ENCODE data around the gene GPATCH3. TPM values are rescaled to one million over a fixed set of nuclear protein-coding genes. Genes with fewer than 3 reads are reported as not detected.
A peak's percentile ranks its signal among the peaks of the same experiment; 100 is the strongest.

Gene GPATCH3
- total and polyA plus RNA-seq, 2 donors (not counting 3 experiments of a cell fraction or from before 2014, with no cell fraction given), result 12.1 to 17.7 TPM

DNA sequence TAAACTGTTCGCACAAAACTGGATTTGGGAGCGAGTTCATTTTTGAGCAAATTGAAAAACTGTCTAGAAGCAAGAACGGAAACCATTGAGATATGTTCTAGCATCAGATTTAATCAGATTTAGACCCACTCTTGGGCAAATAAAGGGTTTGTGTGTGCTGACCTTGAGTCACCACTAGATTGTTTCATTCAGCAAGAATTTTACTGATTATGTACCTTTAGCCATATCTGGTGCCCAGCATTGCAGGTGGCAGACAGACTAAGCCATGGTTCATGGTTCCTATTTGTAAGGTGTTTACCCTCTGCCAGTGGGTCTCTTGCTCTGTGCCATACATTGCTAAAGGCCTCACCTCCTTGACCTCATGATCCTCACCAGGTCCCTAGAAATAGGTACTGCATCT, 22.6 kb upstream of the GPATCH3 start:
- CTCF ChIA-PET, result interaction anchor here (1.2 kb wide), 1 partner anchor 25 kb away, joined by 3 read pairs; no protein-coding TSS in a partner anchor
- Histone ChIP-seq H3K4me3 (replicated peaks in 1 of 3; ENCODE audit: insufficient read depth in 1 of 3, low read depth in 1 of 3, low read length in 3 of 3) (peak overlapping the region in 2 of 3 experiments; percentile 49 to 74), H3K79me2 (ENCODE audit: control insufficient read depth, insufficient read depth, low read length) (peaks cover 53% of the 10 kb centered on the region), H3K9me3 (replicated peaks; ENCODE audit: control insufficient read depth, insufficient read depth, low read length) (no peaks in the 10 kb centered on the region), H4K20me1 (replicated peaks; ENCODE audit: control insufficient read depth, extremely low read depth, insufficient read depth, low read length) (no peaks in the 10 kb centered on the region), H3K9ac (replicated peaks; ENCODE audit: extremely low read depth, insufficient read depth, low read length) (peak overlapping the region; percentile 81), H3K9me1 (replicated peaks; ENCODE audit: control insufficient read depth, extremely low read depth, insufficient read depth, low read length) (no peaks in the 10 kb centered on the region), H3K27ac (ENCODE audit: insufficient read depth, low read depth, low read length) (peak overlapping the region; percentile 71), H3K36me3 (ENCODE audit: control insufficient read depth in 2 of 2, extremely low read depth in 1 of 2, insufficient read depth in 2 of 2, low read length in 2 of 2) (peaks cover 11 to 12% of the 10 kb centered on the region in 2 experiments), H3K4me2 (ENCODE audit: insufficient read depth, low read length) (peak overlapping the region; percentile 80), H3K27me3 (ENCODE audit: control insufficient read depth in 2 of 2, insufficient read depth in 2 of 2, low read length in 2 of 2) (no peaks in the 10 kb centered on the region), H3K4me1 (ENCODE audit: control insufficient read depth, extremely low read depth, insufficient read depth, low read length) (peaks cover 26% of the 10 kb centered on the region), H2AFZ (ENCODE audit: low read depth, low read length) (no peak overlapping the region)
- FAIRE-seq, result peak; percentile 38
- POLR2A ChIA-PET, result no interaction called here
- DNase-seq (ENCODE audit: low read depth, low spot score), result no peak
- TF ChIP-seq JUN (IDR thresholded peaks at IDR 0.05; ENCODE audit: borderline replicate concordance, insufficient read depth, insufficient read length, low read depth) (no peak), POLR2AphosphoS5 (IDR thresholded peaks at IDR 0.05; ENCODE audit: insufficient read depth, low read depth, low read length) (no peak), POLR2A (IDR thresholded peaks at IDR 0.05; ENCODE audit: low read depth, low read length) (no peak), MYC (IDR thresholded peaks at IDR 0.05; ENCODE audit: low read depth, low read length) (no peak), GATA2 (IDR thresholded peaks at IDR 0.05; ENCODE audit: insufficient read depth, insufficient read length, low read depth, low read length) (no peak), FOS (IDR thresholded peaks at IDR 0.05; ENCODE audit: borderline replicate concordance, insufficient read depth, low read length) (no peak), EZH2 (IDR thresholded peaks at IDR 0.05; ENCODE audit: borderline replicate concordance, low read depth, low read length, severe bottlenecking) (no peak)
- TF ChIP-seq, protein P1, sequence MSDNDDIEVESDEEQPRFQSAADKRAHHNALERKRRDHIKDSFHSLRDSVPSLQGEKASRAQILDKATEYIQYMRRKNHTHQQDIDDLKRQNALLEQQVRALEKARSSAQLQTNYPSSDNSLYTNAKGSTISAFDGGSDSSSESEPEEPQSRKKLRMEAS (IDR thresholded peaks at IDR 0.05; ENCODE audit: insufficient read depth, insufficient read length), result no peak
- TF ChIP-seq, protein P2, sequence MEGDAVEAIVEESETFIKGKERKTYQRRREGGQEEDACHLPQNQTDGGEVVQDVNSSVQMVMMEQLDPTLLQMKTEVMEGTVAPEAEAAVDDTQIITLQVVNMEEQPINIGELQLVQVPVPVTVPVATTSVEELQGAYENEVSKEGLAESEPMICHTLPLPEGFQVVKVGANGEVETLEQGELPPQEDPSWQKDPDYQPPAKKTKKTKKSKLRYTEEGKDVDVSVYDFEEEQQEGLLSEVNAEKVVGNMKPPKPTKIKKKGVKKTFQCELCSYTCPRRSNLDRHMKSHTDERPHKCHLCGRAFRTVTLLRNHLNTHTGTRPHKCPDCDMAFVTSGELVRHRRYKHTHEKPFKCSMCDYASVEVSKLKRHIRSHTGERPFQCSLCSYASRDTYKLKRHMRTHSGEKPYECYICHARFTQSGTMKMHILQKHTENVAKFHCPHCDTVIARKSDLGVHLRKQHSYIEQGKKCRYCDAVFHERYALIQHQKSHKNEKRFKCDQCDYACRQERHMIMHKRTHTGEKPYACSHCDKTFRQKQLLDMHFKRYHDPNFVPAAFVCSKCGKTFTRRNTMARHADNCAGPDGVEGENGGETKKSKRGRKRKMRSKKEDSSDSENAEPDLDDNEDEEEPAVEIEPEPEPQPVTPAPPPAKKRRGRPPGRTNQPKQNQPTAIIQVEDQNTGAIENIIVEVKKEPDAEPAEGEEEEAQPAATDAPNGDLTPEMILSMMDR (IDR thresholded peaks at IDR 0.05; ENCODE audit: extremely low read depth in 1 of 2, insufficient read depth in 1 of 2, low read depth in 1 of 2, low read length in 2 of 2), result no peak
- intact Hi-C loops (cut with micrococcal nuclease) (no loop called here), dilution Hi-C loops (cut with MboI; ENCODE audit: extremely low pct_ligation_motif_present, low sequenced_read_pairs) (no loop called here)
- BruUV-seq (replicated peaks), result no TSS peak

Measured in endothelial cell of umbilical vein (primary cell).